Activated CD4-positive, alpha-beta memory T cell treated with anti-CD3 and anti-CD28 coated beads for 36 hours (primary cell): ENCODE measurements around the gene CADPS. TPM values are rescaled to one million over a fixed set of nuclear protein-coding genes. Genes with fewer than 3 reads are reported as not detected.

Experiments used
- CTCF ChIA-PET: fragments of 350-600 bp; sonication (Branson Sonifier 250); formaldehyde crosslinking; loops from one replicate; lab custom pipeline; 2021; ENCODE audit warnings: antibody characterized with exemption, inconsistent platforms; lab: Charles Lee
- POLR2A ChIA-PET: fragments of 350-600 bp; sonication (Branson Sonifier 250); formaldehyde crosslinking; loops from one replicate; lab custom pipeline; 2021; ENCODE audit warnings: antibody characterized with exemption; lab: Charles Lee
- DNase-seq: peaks from one replicate; pipeline ENCODE4 v3.0.0-alpha.2; 2020
- H3K27ac Mint-ChIP-seq: one replicate; pipeline ENCODE4 v1.8.0; 2021; ENCODE audit warnings: mixed read lengths
- H3K27me3 Mint-ChIP-seq: one replicate; pipeline ENCODE4 v1.8.0; 2021; ENCODE audit warnings: mixed read lengths
- H3K36me3 Mint-ChIP-seq: one replicate; pipeline ENCODE4 v1.8.0; 2021; ENCODE audit warnings: mixed read lengths
- H3K4me1 Mint-ChIP-seq: one replicate; pipeline ENCODE4 v1.8.0; 2021; ENCODE audit warnings: low read depth, mixed read lengths
- H3K4me3 Mint-ChIP-seq: one replicate; pipeline ENCODE4 v1.8.0; 2021; ENCODE audit warnings: mild to moderate bottlenecking, mixed read lengths
- H3K9me3 Mint-ChIP-seq: one replicate; pipeline ENCODE4 v1.8.0; 2021; ENCODE audit warnings: mixed read lengths
- intact Hi-C: fragments of 100-400 bp; cut with micrococcal nuclease; formaldehyde crosslinking; loops from one replicate; pipeline ENCODE4 v1.15.1; 2023
- total RNA-seq, 2 experiments: library from RNA; stranded (reverse); gene quantifications; one replicate each; pipeline ENCODE4 v1.2.3, GENCODE V29; 2021

CADPS gene
- total RNA-seq, 2 experiments from 2014 or later, result not detected

- no peak for DNase-seq
- H3K27ac Mint-ChIP-seq, result no peak overlapping the region
- POLR2A ChIA-PET, result no interaction called here
- no peak overlapping the region for H3K4me3 Mint-ChIP-seq
- CTCF ChIA-PET, result no interaction called here
- intact Hi-C loops, result no loop called here
- no peaks in the 10 kb centered on the region for H3K9me3 Mint-ChIP-seq
- no peaks in the 10 kb centered on the region for H3K4me1 Mint-ChIP-seq
- H3K36me3 Mint-ChIP-seq, result no peaks in the 10 kb centered on the region
- H3K27me3 Mint-ChIP-seq, result no peaks in the 10 kb centered on the region
These were observed 11.6 kb downstream of the CADPS start for GRCh38 chr3:62863648-62864047.

- Mint-ChIP-seq H3K27ac (no peak overlapping the region), H3K4me3 (no peak overlapping the region), H3K27me3 (no peaks in the 10 kb centered on the region), H3K4me1 (no peaks in the 10 kb centered on the region), H3K9me3 (no peaks in the 10 kb centered on the region), H3K36me3 (no peaks in the 10 kb centered on the region)
- ChIA-PET CTCF (no interaction called here), POLR2A (no interaction called here)
- intact Hi-C loops, result no loop called here
- no peak for DNase-seq
These were observed 15.9 kb downstream of the CADPS start for GRCh38 chr3:62859203-62859791.

- no peaks in the 10 kb centered on the region for H3K27me3 Mint-ChIP-seq
- no peak overlapping the region for H3K4me3 Mint-ChIP-seq
- no peaks in the 10 kb centered on the region for H3K9me3 Mint-ChIP-seq
- no peak overlapping the region for H3K27ac Mint-ChIP-seq
- intact Hi-C loops, result no loop called here
- no peak for DNase-seq
- H3K4me1 Mint-ChIP-seq, result no peaks in the 10 kb centered on the region
- H3K36me3 Mint-ChIP-seq, result no peaks in the 10 kb centered on the region
- ChIA-PET CTCF (no interaction called here), POLR2A (no interaction called here)
These were observed 29.2 kb downstream of the CADPS start for GRCh38 chr3:62845996-62846395.

GRCh38 chr3:62843508-62843907 lies 31.7 kb downstream of the CADPS start:
- H3K36me3 Mint-ChIP-seq, result no peaks in the 10 kb centered on the region

GRCh38 chr3:62839748-62840147 lies 35.5 kb downstream of the CADPS start:
- H3K27me3 Mint-ChIP-seq, result no peaks in the 10 kb centered on the region
- no peak overlapping the region for H3K27ac Mint-ChIP-seq
- intact Hi-C loops, result no loop called here
- no peak for DNase-seq
- H3K4me3 Mint-ChIP-seq, result no peak overlapping the region
- ChIA-PET POLR2A (no interaction called here), CTCF (no interaction called here)
- H3K9me3 Mint-ChIP-seq, result no peaks in the 10 kb centered on the region
- no peaks in the 10 kb centered on the region for H3K4me1 Mint-ChIP-seq
- H3K36me3 Mint-ChIP-seq, result no peaks in the 10 kb centered on the region

More at GRCh38 chr3:62843508-62843907, 31.7 kb downstream of the CADPS start:
- Mint-ChIP-seq H3K4me3 (no peak overlapping the region), H3K27me3 (no peaks in the 10 kb centered on the region), H3K27ac (no peak overlapping the region), H3K4me1 (no peaks in the 10 kb centered on the region), H3K9me3 (no peaks in the 10 kb centered on the region)
- no peak for DNase-seq
- POLR2A ChIA-PET, result no interaction called here
- CTCF ChIA-PET, result no interaction called here
- intact Hi-C loops, result no loop called here

- ChIA-PET CTCF (no interaction called here), POLR2A (no interaction called here)
- Mint-ChIP-seq H3K27ac (no peak overlapping the region), H3K36me3 (no peaks in the 10 kb centered on the region), H3K4me3 (no peak overlapping the region), H3K9me3 (no peaks in the 10 kb centered on the region), H3K4me1 (no peaks in the 10 kb centered on the region), H3K27me3 (no peaks in the 10 kb centered on the region)
- intact Hi-C loops, result no loop called here
- no peak for DNase-seq
These were observed 38.0 kb downstream of the CADPS start for GRCh38 chr3:62837145-62837787.

GRCh38 chr3:62835554-62836236 lies 39.5 kb downstream of the CADPS start:
- CTCF ChIA-PET, result no interaction called here
- no peak overlapping the region for H3K27ac Mint-ChIP-seq
- no peaks in the 10 kb centered on the region for H3K36me3 Mint-ChIP-seq
- intact Hi-C loops, result no loop called here
- H3K9me3 Mint-ChIP-seq, result no peaks in the 10 kb centered on the region
- H3K4me1 Mint-ChIP-seq, result no peaks in the 10 kb centered on the region
- POLR2A ChIA-PET, result no interaction called here
- DNase-seq, result no peak
- H3K27me3 Mint-ChIP-seq, result no peaks in the 10 kb centered on the region
- H3K4me3 Mint-ChIP-seq, result no peak overlapping the region

GRCh38 chr3:62833538-62833937 lies 41.7 kb downstream of the CADPS start:
- POLR2A ChIA-PET, result no interaction called here
- DNase-seq, result no peak
- H3K9me3 Mint-ChIP-seq, result no peaks in the 10 kb centered on the region
- H3K4me1 Mint-ChIP-seq, result no peaks in the 10 kb centered on the region
- H3K27ac Mint-ChIP-seq, result no peak overlapping the region
- intact Hi-C loops, result no loop called here
- H3K4me3 Mint-ChIP-seq, result no peak overlapping the region
- no peaks in the 10 kb centered on the region for H3K36me3 Mint-ChIP-seq
- no peaks in the 10 kb centered on the region for H3K27me3 Mint-ChIP-seq
- CTCF ChIA-PET, result no interaction called here

- ChIA-PET POLR2A (no interaction called here), CTCF (no interaction called here)
- intact Hi-C loops, result no loop called here
- no peaks in the 10 kb centered on the region for H3K9me3 Mint-ChIP-seq
- H3K4me1 Mint-ChIP-seq, result no peaks in the 10 kb centered on the region
- H3K27ac Mint-ChIP-seq, result no peak overlapping the region
- H3K4me3 Mint-ChIP-seq, result no peak overlapping the region
- H3K36me3 Mint-ChIP-seq, result no peaks in the 10 kb centered on the region
- no peak for DNase-seq
- no peaks in the 10 kb centered on the region for H3K27me3 Mint-ChIP-seq
These were observed 42.7 kb downstream of the CADPS start for GRCh38 chr3:62832553-62832952.

- H3K36me3 Mint-ChIP-seq, result no peaks in the 10 kb centered on the region
- no peak for DNase-seq
- POLR2A ChIA-PET, result no interaction called here
These were observed 44.4 kb downstream of the CADPS start for GRCh38 chr3:62830727-62831322.

GRCh38 chr3:62827550-62827949 lies 47.7 kb downstream of the CADPS start:
- no peak for DNase-seq
- ChIA-PET POLR2A (no interaction called here), CTCF (no interaction called here)
- Mint-ChIP-seq H3K27ac (no peak overlapping the region), H3K27me3 (no peaks in the 10 kb centered on the region), H3K4me3 (no peak overlapping the region), H3K9me3 (no peaks in the 10 kb centered on the region), H3K36me3 (no peaks in the 10 kb centered on the region), H3K4me1 (no peaks in the 10 kb centered on the region)
- intact Hi-C loops, result no loop called here

More at GRCh38 chr3:62830727-62831322, 44.4 kb downstream of the CADPS start:
- Mint-ChIP-seq H3K27me3 (no peaks in the 10 kb centered on the region), H3K27ac (no peak overlapping the region), H3K4me1 (no peaks in the 10 kb centered on the region), H3K9me3 (no peaks in the 10 kb centered on the region), H3K4me3 (no peak overlapping the region)
- CTCF ChIA-PET, result no interaction called here
- intact Hi-C loops, result no loop called here

GRCh38 chr3:62824965-62825592 lies 50.1 kb downstream of the CADPS start:
- H3K4me1 Mint-ChIP-seq, result no peaks in the 10 kb centered on the region
- no peaks in the 10 kb centered on the region for H3K9me3 Mint-ChIP-seq
- ChIA-PET POLR2A (no interaction called here), CTCF (interaction anchor here (0.6 kb wide), 1 partner anchor 626 kb away, joined by 3 read pairs; no protein-coding TSS in a partner anchor)
- intact Hi-C loops, result no loop called here
- no peak overlapping the region for H3K4me3 Mint-ChIP-seq
- no peaks in the 10 kb centered on the region for H3K27me3 Mint-ChIP-seq
- DNase-seq, result no peak
- H3K36me3 Mint-ChIP-seq, result no peaks in the 10 kb centered on the region
- H3K27ac Mint-ChIP-seq, result no peak overlapping the region
